PC-9 (cell line): ENCODE data around the gene PPP1CA. TPM values are rescaled to one million over a fixed set of nuclear protein-coding genes. Genes with fewer than 3 reads are reported as not detected.
A peak's percentile ranks its signal among the peaks of the same experiment; 100 is the strongest.

Source experiments
- BruUV-seq: library from RNA; stranded (reverse); fragments of 400-500 nt; replicated peaks from 2 replicates; lab custom pipeline; 2021; lab: Mats Ljungman, UMichigan
- CTCF ChIA-PET: fragments of 300-600 bp; sonication (Branson Sonifier 250); formaldehyde crosslinking; loops from one replicate; lab custom pipeline; 2022; ENCODE audit warnings: antibody characterized with exemption; lab: Charles Lee
- POLR2A ChIA-PET: fragments of 300-600 bp; sonication (Branson Sonifier 250); formaldehyde crosslinking; loops from one replicate; lab custom pipeline; 2022; ENCODE audit warnings: antibody characterized with exemption; ENCODE audit not compliant: unreplicated experiment; lab: Charles Lee
- DNase-seq, 2 experiments: peaks; one replicate each; pipeline versions ENCODE4 v3.0.0 to v3.0.0-alpha.2; 2015 to 2022; ENCODE audit warnings: mixed read lengths in 1 of 2
- H2AFZ ChIP-seq: fragments of 200-600 bp; sonication (generic); 2 replicates; pipeline ENCODE4 v1.8.1; 2017; ENCODE audit warnings: antibody characterized with exemption
- H3F3A ChIP-seq: fragments of 200-600 bp; sonication (generic); 2 replicates; pipeline ENCODE4 v1.8.1; 2017; ENCODE audit warnings: antibody characterized with exemption, mild to moderate bottlenecking, low read depth; ENCODE audit not compliant: insufficient read depth
- H3K27ac ChIP-seq: fragments of 200-600 bp; sonication (generic); 2 replicates; pipeline ENCODE4 v1.6.1; 2016; ENCODE audit warnings: mixed run types
- H3K27me3 ChIP-seq: fragments of 200-600 bp; sonication (generic); 2 replicates; pipeline ENCODE4 v1.6.1; 2016; ENCODE audit warnings: low read depth, mixed run types; ENCODE audit not compliant: insufficient read depth
- H3K36me3 ChIP-seq: fragments of 200-600 bp; sonication (generic); 2 replicates; pipeline ENCODE4 v1.6.1; 2016; ENCODE audit warnings: low read depth, mixed run types
- H3K4me1 ChIP-seq: fragments of 200-600 bp; sonication (generic); replicated peaks from 2 replicates; pipeline ENCODE4 v1.6.1; 2016; ENCODE audit warnings: mixed run types; ENCODE audit not compliant: insufficient read depth
- H3K4me2 ChIP-seq: fragments of 200-600 bp; sonication (generic); 2 replicates; pipeline ENCODE4 v1.6.1; 2017; ENCODE audit warnings: mixed run types
- H3K4me3 ChIP-seq: fragments of 200-600 bp; sonication (generic); 2 replicates; pipeline ENCODE4 v1.6.1; 2016; ENCODE audit warnings: mixed run types
- H3K79me2 ChIP-seq: fragments of 200-600 bp; sonication (generic); 2 replicates; pipeline ENCODE4 v1.6.1; 2017; ENCODE audit warnings: low read depth, mixed run types
- H3K9me2 ChIP-seq: fragments of 200-600 bp; sonication (generic); 2 replicates; pipeline ENCODE4 v1.8.1; 2017; ENCODE audit warnings: mild to moderate bottlenecking; ENCODE audit not compliant: insufficient read depth
- H3K9me3 ChIP-seq: fragments of 200-600 bp; sonication (generic); 2 replicates; pipeline ENCODE4 v1.8.1; 2016; ENCODE audit warnings: low read depth; ENCODE audit not compliant: insufficient read depth
- H4K20me1 ChIP-seq: fragments of 200-600 bp; sonication (generic); 2 replicates; pipeline ENCODE4 v1.8.1; 2017; ENCODE audit not compliant: insufficient read depth
- EZH2 ChIP-seq: fragments of 200-600 bp; sonication (generic); IDR thresholded peaks from 2 replicates; pipeline ENCODE4 v1.8.0; 2017; ENCODE audit warnings: antibody characterized with exemption, low read depth
- intact Hi-C: fragments of 100-400 bp; cut with micrococcal nuclease; formaldehyde crosslinking; loops from one replicate; pipeline ENCODE4 v1.10.0; 2022; ENCODE audit not compliant: unreplicated experiment
- total RNA-seq: library from RNA; stranded (reverse); gene quantifications from 2 replicates; pipeline ENCODE4 v1.2.3, GENCODE V29; 2021
- TF ChIP-seq, protein P1 (sequence below): fragments of 200-600 bp; sonication (generic); conservative IDR thresholded peaks from 2 replicates; pipeline ENCODE4 v1.6.1; 2017; ENCODE audit warnings: mixed run types, antibody characterized with exemption, mild to moderate bottlenecking, moderate library complexity

The PPP1CA gene
- total RNA-seq, 1 experiment from 2014 or later, result 306 TPM

DNA sequence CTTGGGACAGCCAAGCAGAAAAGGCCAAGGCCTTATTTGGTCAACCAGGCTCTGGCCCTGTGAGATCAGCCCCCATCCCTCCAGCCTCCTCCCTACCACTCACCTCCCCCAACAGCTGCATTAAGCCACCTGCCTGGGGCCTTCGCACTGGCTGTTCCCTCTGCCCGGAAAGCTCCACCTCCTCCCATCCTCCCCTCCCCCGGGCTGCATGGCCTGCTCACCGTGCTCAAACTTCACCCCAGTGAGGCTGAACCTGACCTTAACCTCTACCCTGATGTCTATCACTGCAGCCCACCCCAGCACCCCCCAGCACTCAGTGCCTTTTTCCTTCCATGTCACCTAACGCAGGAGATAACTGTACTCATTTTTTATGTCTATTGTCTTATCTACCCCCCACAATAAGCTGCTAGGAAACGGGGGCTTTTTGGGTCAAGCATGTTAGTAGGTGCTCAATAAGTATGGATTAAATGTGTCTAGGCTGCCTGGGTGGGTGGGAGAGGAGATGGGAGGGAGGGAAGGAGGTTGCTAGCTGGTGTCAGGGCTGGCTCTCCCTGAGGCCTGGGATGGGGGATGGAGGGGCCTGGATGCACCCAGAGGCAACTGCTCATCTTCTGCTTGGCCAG, 34.9 kb upstream of the PPP1CA start:
- ChIA-PET CTCF (interaction anchor here (0.6 kb wide), 1 partner anchor 382 kb away, joined by 3 read pairs; no protein-coding TSS in a partner anchor), POLR2A (interaction anchor here (0.5 to 0.7 kb wide), 2 partner anchors 62 to 142 kb away, joined by 3 to 4 read pairs; no protein-coding TSS in a partner anchor)
- Histone ChIP-seq H3K4me1 (0 out of 2 replicates have a peak, but pooled peaks cover 8% of the 10 kb centered on the region), H4K20me1 (peaks cover 6% of the 10 kb centered on the region; the same call in 1 of the 2 replicates), H3K27ac (no peak overlapping the region), H3F3A (peaks cover 25% of the 10 kb centered on the region), H3K79me2 (no peaks in the 10 kb centered on the region), H3K36me3 (no peaks in the 10 kb centered on the region; the same call in none of the 2 replicates), H3K4me3 (no peak overlapping the region), H2AFZ (no peak overlapping the region), H3K9me3 (no peaks in the 10 kb centered on the region), H3K27me3 (no peaks in the 10 kb centered on the region), H3K4me2 (no peak overlapping the region), H3K9me2 (no peaks in the 10 kb centered on the region)
- TF ChIP-seq, protein P1, sequence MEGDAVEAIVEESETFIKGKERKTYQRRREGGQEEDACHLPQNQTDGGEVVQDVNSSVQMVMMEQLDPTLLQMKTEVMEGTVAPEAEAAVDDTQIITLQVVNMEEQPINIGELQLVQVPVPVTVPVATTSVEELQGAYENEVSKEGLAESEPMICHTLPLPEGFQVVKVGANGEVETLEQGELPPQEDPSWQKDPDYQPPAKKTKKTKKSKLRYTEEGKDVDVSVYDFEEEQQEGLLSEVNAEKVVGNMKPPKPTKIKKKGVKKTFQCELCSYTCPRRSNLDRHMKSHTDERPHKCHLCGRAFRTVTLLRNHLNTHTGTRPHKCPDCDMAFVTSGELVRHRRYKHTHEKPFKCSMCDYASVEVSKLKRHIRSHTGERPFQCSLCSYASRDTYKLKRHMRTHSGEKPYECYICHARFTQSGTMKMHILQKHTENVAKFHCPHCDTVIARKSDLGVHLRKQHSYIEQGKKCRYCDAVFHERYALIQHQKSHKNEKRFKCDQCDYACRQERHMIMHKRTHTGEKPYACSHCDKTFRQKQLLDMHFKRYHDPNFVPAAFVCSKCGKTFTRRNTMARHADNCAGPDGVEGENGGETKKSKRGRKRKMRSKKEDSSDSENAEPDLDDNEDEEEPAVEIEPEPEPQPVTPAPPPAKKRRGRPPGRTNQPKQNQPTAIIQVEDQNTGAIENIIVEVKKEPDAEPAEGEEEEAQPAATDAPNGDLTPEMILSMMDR, result no peak
- BruUV-seq, result no TSS peak
- DNase-seq, result no peak
- intact Hi-C loops, result no loop called here

DNA sequence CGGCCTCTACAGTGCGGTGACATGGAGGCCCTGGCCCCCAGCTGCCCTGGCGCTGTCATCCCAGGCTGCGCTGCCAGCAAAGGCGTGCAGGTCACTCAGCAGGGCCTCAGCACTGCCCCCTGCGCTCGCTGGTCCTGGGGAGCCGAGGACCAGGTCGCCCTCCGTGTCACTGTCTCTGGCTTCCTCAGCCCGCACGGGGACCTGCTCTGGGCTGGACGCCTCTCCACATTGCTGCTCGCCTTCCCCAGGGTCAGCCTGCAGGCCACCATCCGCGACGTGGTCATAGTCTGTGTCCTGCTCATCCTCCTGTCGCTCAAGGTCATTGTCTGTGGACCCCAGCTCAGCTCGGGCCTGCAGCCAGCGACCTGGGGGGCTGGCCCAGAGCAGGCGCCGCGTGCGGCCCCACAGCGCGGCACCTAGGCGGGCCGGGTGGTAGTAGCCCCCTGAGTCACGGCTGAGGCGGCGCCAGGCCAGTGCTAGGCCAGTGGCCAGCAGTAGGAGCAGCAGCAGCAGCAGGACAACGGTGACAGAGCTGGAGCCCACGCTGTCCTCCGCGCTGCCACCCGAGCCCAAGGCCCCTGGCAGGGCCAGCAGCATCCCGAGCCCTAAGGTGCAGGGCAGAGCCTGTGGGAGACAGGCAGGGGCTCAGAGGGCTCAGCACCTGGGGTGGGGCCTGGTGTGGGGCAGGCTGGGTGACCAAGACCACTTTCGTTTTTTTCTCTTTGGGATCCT, 34.2 kb upstream of the PPP1CA start:
- Histone ChIP-seq H3K4me3 (no peak overlapping the region), H2AFZ (no peak overlapping the region), H3K27me3 (no peaks in the 10 kb centered on the region), H3K27ac (no peak overlapping the region), H3F3A (peaks cover 32% of the 10 kb centered on the region), H3K9me3 (no peaks in the 10 kb centered on the region), H3K9me2 (no peaks in the 10 kb centered on the region), H3K4me2 (no peak overlapping the region), H4K20me1 (peaks cover 6% of the 10 kb centered on the region; the same call in 1 of the 2 replicates), H3K4me1 (0 out of 2 replicates have a peak, but pooled peaks cover 8% of the 10 kb centered on the region), H3K36me3 (no peaks in the 10 kb centered on the region; the same call in none of the 2 replicates), H3K79me2 (no peaks in the 10 kb centered on the region)
- BruUV-seq, result no TSS peak
- CTCF ChIA-PET, result no interaction called here
- TF ChIP-seq EZH2, result no peak
- no peak for DNase-seq
- POLR2A ChIA-PET, result interaction anchor here (0.5 kb wide), 1 partner anchor 62 kb away, joined by 3 read pairs; no protein-coding TSS in a partner anchor
- intact Hi-C loops, result no loop called here

DNA sequence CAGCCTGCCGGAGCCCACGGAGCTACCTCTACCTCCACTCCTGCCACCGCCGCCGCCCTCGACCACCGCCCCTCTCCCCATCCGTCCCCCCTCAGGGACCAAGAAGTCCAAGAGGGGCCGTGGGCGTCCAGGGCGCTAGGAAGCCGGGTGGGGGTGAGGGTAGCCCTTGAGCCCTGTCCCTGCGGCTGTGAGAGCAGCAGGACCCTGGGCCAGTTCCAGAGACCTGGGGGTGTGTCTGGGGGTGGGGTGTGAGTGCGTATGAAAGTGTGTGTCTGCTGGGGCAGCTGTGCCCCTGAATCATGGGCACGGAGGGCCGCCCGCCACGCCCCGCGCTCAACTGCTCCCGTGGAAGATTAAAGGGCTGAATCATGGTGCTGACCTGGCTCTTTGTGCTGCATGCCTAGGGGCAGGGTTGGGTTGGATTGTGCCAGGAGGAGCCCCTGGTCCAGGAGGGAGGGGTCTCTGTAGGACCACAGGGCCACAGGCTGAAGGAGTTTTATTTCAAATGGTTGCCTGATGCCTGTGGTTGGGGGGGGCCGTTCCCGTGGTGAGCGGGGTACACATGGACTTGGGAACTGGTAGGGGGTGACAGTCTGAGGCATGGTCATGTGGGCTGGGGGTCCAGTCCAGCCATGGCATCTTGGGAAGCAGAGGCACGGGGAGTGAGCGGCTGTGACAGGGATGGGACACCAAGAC, 33.5 kb upstream of the PPP1CA start:
- H3K27me3 ChIP-seq, result no peaks in the 10 kb centered on the region
- intact Hi-C loops, result no loop called here
- no peaks in the 10 kb centered on the region for H3K9me3 ChIP-seq
- 0 out of 2 replicates have a peak, but pooled peaks cover 8% of the 10 kb centered on the region for H3K4me1 ChIP-seq
- no peak overlapping the region for H2AFZ ChIP-seq
- no peaks in the 10 kb centered on the region for H3K9me2 ChIP-seq
- peaks cover 6% of the 10 kb centered on the region; the same call in 1 of the 2 replicates for H4K20me1 ChIP-seq
- peaks cover 3% of the 10 kb centered on the region for H3K79me2 ChIP-seq
- H3F3A ChIP-seq, result peaks cover 33% of the 10 kb centered on the region
- TF ChIP-seq EZH2, result no peak
- TF ChIP-seq, protein P1, result no peak
- H3K4me2 ChIP-seq, result no peak overlapping the region
- ChIA-PET CTCF (no interaction called here), POLR2A (no interaction called here)
- H3K4me3 ChIP-seq, result no peak overlapping the region
- no peaks in the 10 kb centered on the region; the same call in 1 of the 2 replicates for H3K36me3 ChIP-seq
- DNase-seq, result peak in 1 of 2 experiments; percentile 47
- BruUV-seq, result no TSS peak
- no peak overlapping the region for H3K27ac ChIP-seq
